ENCODE data around the gene MCM10. TPM values are rescaled to one million over a fixed set of nuclear protein-coding genes. Genes with fewer than 3 reads are reported as not detected.

The MCM10 gene
- total and polyA plus RNA-seq, 7 donors: 0.07 to 0.83 (median 0.17) TPM; not detected in 1

GRCh38 chr10:13247246-13247645 is 85.9 kb downstream of the MCM10 start:
- Histone ChIP-seq H3K36me3 (ENCODE audit: insufficient read depth in 1 of 2, low read depth in 1 of 2) (no peaks in the 10 kb centered on the region), H3K4me3 (no peak overlapping the region), H3K4me1 (no peaks in the 10 kb centered on the region), H3K27ac (no peak overlapping the region), H3K9me3 (no peaks in the 10 kb centered on the region), H3K27me3 (ENCODE audit: insufficient read depth in 3 of 3, low read length in 2 of 3) (no peaks in the 10 kb centered on the region)
- 61 to 74% (median 67%) methylated on average over 9 of the region's 9 CpGs for WGBS, 3 donors
- intact Hi-C loops (cut with DNase I): no loop called here
- ATAC-seq: no peak
- DNase-seq: no peak
- TF ChIP-seq CTCF (IDR thresholded peaks at IDR 0.05): no peak

DNA sequence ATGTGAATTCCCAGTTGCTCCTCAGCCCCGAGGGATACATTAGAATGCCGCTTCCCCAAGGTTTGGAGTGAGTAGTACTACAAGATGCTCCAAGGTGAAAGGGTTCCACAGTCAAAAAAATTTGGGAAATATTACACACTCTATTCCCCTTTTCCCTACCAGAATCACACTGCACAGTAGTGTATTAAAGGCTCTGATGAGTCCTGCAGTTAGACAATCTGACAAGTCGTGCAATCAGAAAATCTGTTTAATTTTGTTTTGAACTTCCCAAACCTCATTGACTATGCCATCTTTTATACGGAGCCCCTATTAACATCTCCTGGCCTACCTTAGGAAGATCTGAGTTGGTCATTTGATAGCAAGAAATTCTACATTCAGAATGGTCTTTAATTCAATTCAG is 86.4 kb downstream of the MCM10 start:
- no peak overlapping the region for H3K4me3 ChIP-seq
- H3K9me3 ChIP-seq: no peaks in the 10 kb centered on the region
- 90 to 92% (median 91%) methylated on average over 4 of the region's 4 CpGs for WGBS, 3 donors
- no peak for TF ChIP-seq CTCF (IDR thresholded peaks at IDR 0.05)
- no peaks in the 10 kb centered on the region for H3K27me3 ChIP-seq (ENCODE audit: insufficient read depth in 3 of 3, low read length in 2 of 3)
- no peak overlapping the region for H3K27ac ChIP-seq
- H3K36me3 ChIP-seq (ENCODE audit: insufficient read depth in 1 of 2, low read depth in 1 of 2): no peaks in the 10 kb centered on the region
- H3K4me1 ChIP-seq: no peaks in the 10 kb centered on the region
- ATAC-seq (no peak), DNase-seq (no peak)
- intact Hi-C loops (cut with DNase I): no loop called here

- H3K27me3 ChIP-seq (ENCODE audit: insufficient read depth in 3 of 3, low read length in 2 of 3): no peaks in the 10 kb centered on the region
- no peak overlapping the region for H3K4me3 ChIP-seq
- no peaks in the 10 kb centered on the region for H3K36me3 ChIP-seq (ENCODE audit: insufficient read depth in 1 of 2, low read depth in 1 of 2)
- ATAC-seq (no peak), DNase-seq (no peak)
- no peaks in the 10 kb centered on the region for H3K4me1 ChIP-seq
- 87 to 95% (median 92%) methylated on average over 4 of the region's 4 CpGs for WGBS, 3 donors
- H3K9me3 ChIP-seq: no peaks in the 10 kb centered on the region
- no peak overlapping the region for H3K27ac ChIP-seq
- intact Hi-C loops (cut with DNase I): no loop called here
- TF ChIP-seq CTCF (IDR thresholded peaks at IDR 0.05): no peak
Observed at GRCh38 chr10:13253726-13254125, 92.4 kb downstream of the MCM10 start.

- H3K4me3 ChIP-seq: no peak overlapping the region
- ATAC-seq: no peak
- TF ChIP-seq CTCF (IDR thresholded peaks at IDR 0.05): no peak
- no peaks in the 10 kb centered on the region for H3K36me3 ChIP-seq (ENCODE audit: insufficient read depth in 1 of 2, low read depth in 1 of 2)
- no peaks in the 10 kb centered on the region for H3K9me3 ChIP-seq
- WGBS, 3 donors: 84 to 90% (median 88%) methylated on average over 2 of the region's 2 CpGs
- no peaks in the 10 kb centered on the region for H3K27me3 ChIP-seq (ENCODE audit: insufficient read depth in 3 of 3, low read length in 2 of 3)
- intact Hi-C loops (cut with DNase I): no loop called here
- no peaks in the 10 kb centered on the region for H3K4me1 ChIP-seq
- no peak overlapping the region for H3K27ac ChIP-seq
- no peak for DNase-seq
Observed at GRCh38 chr10:13256627-13257026, 95.3 kb downstream of the MCM10 start.

GRCh38 chr10:13257621-13258140 is 96.3 kb downstream of the MCM10 start:
- ATAC-seq: no peak
- 54 to 64% (median 54%) methylated on average over 5 of the region's 5 CpGs for WGBS, 3 donors
- Histone ChIP-seq H3K36me3 (ENCODE audit: insufficient read depth in 1 of 2, low read depth in 1 of 2) (no peaks in the 10 kb centered on the region), H3K27me3 (ENCODE audit: insufficient read depth in 3 of 3, low read length in 2 of 3) (no peaks in the 10 kb centered on the region), H3K4me3 (no peak overlapping the region), H3K27ac (no peak overlapping the region), H3K9me3 (no peaks in the 10 kb centered on the region), H3K4me1 (no peaks in the 10 kb centered on the region)
- no peak for TF ChIP-seq CTCF (IDR thresholded peaks at IDR 0.05)
- intact Hi-C loops (cut with DNase I): no loop called here
- DNase-seq: no peak
